Activated T-cell treated with anti-CD3 and anti-CD28 coated beads, Interleukin-2, amount 50 U/mL, for 72 hours (primary cell): ENCODE data around the gene SAXO2. TPM values are rescaled to one million over a fixed set of nuclear protein-coding genes. Genes with fewer than 3 reads are reported as not detected.
"Not testable (repeated sequence)": the region's sequence is repeated elsewhere in the genome, so short reads cannot be mapped to it uniquely, and the experiment has no call there.

ENCODE experiments used
- ATAC-seq, 2 donors: fragments of 150-1000 bp; cut with Tn5 transposase; replicated peaks in 1 of 2; 2 replicates each; pipeline ENCODE4 v1.10.0; 2021; ENCODE audit warnings: moderate library complexity in 2 of 2, mild to moderate bottlenecking in 1 of 2
- DNase-seq, 2 donors: peaks; one replicate each; pipeline ENCODE4 v3.0.0; 2021 to 2022; ENCODE audit warnings: mixed read lengths in 1 of 2
- H3K27ac Mint-ChIP-seq: one replicate; pipeline ENCODE4 v1.8.0; 2022; ENCODE audit warnings: mild to moderate bottlenecking, moderate library complexity, mixed read lengths
- H3K27me3 Mint-ChIP-seq: one replicate; pipeline ENCODE4 v1.8.0; 2022; ENCODE audit warnings: low read depth, mixed read lengths
- H3K36me3 Mint-ChIP-seq, 2 donors: one replicate each; pipeline ENCODE4 v1.8.0; 2022; ENCODE audit warnings: mixed read lengths in 2 of 2, mild to moderate bottlenecking in 1 of 2; ENCODE audit not compliant: insufficient read depth in 2 of 2
- H3K4me1 Mint-ChIP-seq: one replicate; pipeline ENCODE4 v1.8.0; 2022; ENCODE audit warnings: low read depth, mixed read lengths
- H3K4me3 Mint-ChIP-seq, 2 donors: one replicate each; pipeline ENCODE4 v1.8.0; 2022; ENCODE audit warnings: mild to moderate bottlenecking in 2 of 2, mixed read lengths in 2 of 2, moderate library complexity in 2 of 2
- H3K9me3 Mint-ChIP-seq, 2 donors: one replicate each; pipeline ENCODE4 v1.8.0; 2022; ENCODE audit warnings: mixed read lengths in 2 of 2
- total RNA-seq, 2 donors: library from RNA; stranded (reverse); gene quantifications; one replicate each; pipeline ENCODE4 v1.2.3, GENCODE V29; 2022

The SAXO2 gene, protein sequence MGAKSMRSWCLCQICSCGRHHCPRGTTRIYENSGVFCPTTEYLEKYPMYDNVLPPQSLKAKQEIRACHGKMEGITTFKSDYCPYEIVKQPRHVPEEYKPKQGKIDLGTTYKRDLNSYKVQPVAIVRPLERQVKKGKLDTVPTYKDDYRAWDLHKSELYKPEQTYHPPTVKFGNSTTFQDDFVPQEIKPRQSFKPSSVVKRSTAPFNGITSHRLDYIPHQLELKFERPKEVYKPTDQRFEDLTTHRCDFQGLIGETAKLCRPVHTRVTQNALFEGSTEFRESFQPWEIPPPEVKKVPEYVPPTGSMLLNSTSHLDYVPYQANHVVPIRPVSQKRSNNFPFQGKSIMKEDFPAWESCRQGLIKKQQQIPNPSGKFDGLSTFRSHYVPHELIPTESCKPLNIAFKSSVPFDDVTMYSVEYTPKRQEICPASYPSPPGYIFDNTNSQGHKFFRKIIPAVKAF
- total RNA-seq, result 1 to 10 TPM; 1.1 to 1.2 TPM

DNA sequence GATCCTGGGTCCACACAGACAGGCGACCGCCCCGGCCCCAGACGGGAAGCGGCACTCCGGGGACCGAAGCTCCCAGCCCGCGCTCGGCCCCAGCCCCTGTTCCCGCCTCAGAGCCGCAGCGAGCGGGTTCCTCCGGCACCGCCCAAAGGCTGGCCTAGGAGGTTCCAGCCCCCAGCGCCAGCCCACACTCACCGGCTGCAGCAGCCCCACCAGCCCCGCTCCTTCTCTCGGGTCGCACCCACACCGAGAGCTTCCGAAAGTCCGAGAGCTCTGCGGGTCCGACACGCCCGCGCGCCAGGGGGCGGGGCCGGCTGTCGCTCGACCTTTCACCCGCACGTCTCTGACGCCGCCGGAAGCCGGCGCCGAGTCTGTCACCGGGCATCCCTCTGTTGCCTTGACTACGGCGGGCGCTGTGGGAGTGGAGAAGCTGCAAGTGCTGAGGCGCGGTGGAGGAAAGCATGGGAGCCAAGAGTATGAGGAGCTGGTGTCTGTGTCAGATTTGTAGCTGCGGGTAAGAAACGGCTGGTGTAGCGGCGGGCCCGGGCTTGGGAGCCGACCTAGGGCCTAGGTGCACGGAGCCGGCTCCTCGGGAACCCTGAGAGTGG is at the start of gene SAXO2, which contains the start of gene EFL1:
SAXO2 (plus strand) TSS at position 397 of the 605 bp plus-strand sequence; CDS start at position 459, 62 bp downstream.
EFL1 (minus strand) TSS at position 313 of the 605 bp plus-strand sequence. CDS start 956 bp downstream, outside the sequence.
- DNase-seq, result peak; percentile 94
- Mint-ChIP-seq H3K4me3 (peak within 1 kb of the TSS; percentile 83 to 91), H3K36me3 (peaks cover 7% of the 10 kb centered on the region in 2 donors), H3K9me3 (no peaks in the 10 kb centered on the region), H3K27ac (peak within 1 kb of the TSS; percentile 86), H3K4me1 (peaks cover 9% of the 10 kb centered on the region), H3K27me3 (no peaks in the 10 kb centered on the region)
- peak; percentile 96 to 97 for ATAC-seq

DNA sequence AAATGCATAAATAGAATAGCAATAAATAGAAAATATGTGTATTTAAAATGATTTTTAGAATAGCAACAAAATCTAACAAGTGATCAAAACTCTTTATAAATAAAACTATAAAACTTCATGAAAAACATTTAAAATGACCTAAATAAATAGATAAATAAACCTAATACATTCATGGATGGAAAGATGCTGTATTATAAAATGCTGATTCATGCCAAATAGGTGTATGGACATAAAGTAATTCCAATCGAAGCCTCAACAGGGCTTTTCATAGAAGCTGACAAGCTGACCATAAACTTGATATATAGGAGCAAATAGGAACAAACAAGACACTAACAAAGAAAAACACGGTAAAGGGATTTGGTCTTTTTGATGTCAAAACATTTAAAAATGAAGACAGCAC is 46.5 kb upstream of the SAXO2 start:
- H3K9me3 Mint-ChIP-seq, DNase-seq, H3K27me3 Mint-ChIP-seq, H3K27ac Mint-ChIP-seq, H3K4me1 Mint-ChIP-seq, ATAC-seq, H3K4me3 Mint-ChIP-seq: not testable (repeated sequence)
- H3K36me3 Mint-ChIP-seq, result peaks cover 2 to 12% of the 10 kb centered on the region in 2 donors

DNA sequence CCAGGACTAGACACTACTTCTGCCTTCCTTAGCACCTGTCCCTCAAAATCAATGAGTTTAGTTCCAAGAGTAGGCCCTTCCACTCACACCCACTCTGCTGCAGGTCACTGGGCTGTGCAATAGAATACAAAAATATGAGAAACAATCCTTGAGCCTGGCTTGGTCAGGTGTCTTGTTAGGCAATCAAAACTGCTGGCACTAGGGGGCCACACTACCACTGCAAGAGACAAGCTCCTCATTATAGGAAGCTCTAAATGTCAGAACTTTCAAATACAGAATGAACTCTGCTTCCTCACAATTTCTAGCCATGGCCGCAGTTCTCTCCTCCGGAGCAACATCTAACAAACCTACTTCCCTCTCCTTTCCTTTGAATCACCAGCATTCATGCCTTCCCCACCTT is 41.1 kb upstream of the SAXO2 start:
- H3K9me3 Mint-ChIP-seq, H3K4me1 Mint-ChIP-seq, H3K27ac Mint-ChIP-seq, ATAC-seq, H3K4me3 Mint-ChIP-seq, H3K27me3 Mint-ChIP-seq: not testable (repeated sequence)
- DNase-seq, result peak in 1 of 2 donors; percentile 7
- peaks cover under 1 to 12% of the 10 kb centered on the region in 2 donors for H3K36me3 Mint-ChIP-seq

DNA sequence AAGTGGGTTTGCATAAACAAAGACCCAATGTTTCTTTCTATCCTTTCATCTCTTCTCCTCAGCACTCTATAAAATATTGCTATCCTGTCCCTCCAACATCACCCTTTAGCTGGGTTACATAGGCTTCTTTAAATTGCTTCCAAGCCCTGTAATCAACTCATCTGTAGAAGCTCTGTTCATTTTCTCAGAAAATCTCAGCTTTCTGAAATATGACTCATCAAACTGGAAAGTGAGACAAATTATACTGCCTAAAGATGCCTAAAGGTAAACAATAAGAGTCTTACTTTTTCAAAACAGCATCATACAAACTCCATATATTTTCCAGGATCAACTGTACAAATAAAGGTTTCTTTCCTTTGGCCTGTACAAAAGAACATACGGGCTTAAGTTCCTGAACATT is 33.9 kb upstream of the SAXO2 start:
- H3K27ac Mint-ChIP-seq, result peak overlapping the region; percentile 56
- DNase-seq, result no peak
- H3K9me3 Mint-ChIP-seq, result no peaks in the 10 kb centered on the region
- peaks cover 6% of the 10 kb centered on the region for H3K4me1 Mint-ChIP-seq
- no peaks in the 10 kb centered on the region for H3K27me3 Mint-ChIP-seq
- no peak overlapping the region for H3K4me3 Mint-ChIP-seq
- peaks cover 7 to 23% of the 10 kb centered on the region in 2 donors for H3K36me3 Mint-ChIP-seq
- no peak for ATAC-seq

DNA sequence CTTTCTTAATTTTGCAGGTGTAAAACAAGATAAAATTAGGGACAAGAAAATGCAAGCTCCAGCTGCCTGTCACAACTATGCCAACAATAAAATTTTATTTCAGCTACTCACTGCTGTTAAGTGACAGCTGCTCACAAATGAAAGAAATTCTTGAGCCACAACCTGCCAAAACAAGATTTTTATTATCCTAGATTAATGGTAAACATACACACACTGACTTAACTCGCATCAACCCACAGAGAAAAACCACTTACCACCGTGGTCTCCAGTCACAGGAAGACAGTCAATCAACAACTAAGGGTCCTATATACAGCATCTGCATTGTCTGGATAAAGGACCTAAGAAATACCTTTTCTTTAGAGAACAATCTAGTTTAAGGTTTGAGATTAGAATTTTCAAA is 31.4 kb upstream of the SAXO2 start:
- H3K9me3 Mint-ChIP-seq, result no peaks in the 10 kb centered on the region
- H3K27ac Mint-ChIP-seq, result no peak overlapping the region
- DNase-seq (no peak), ATAC-seq (no peak)
- H3K27me3 Mint-ChIP-seq, result no peaks in the 10 kb centered on the region
- H3K4me1 Mint-ChIP-seq, result peaks cover 6% of the 10 kb centered on the region
- H3K4me3 Mint-ChIP-seq, result no peak overlapping the region
- peaks cover 7 to 18% of the 10 kb centered on the region in 2 donors for H3K36me3 Mint-ChIP-seq

DNA sequence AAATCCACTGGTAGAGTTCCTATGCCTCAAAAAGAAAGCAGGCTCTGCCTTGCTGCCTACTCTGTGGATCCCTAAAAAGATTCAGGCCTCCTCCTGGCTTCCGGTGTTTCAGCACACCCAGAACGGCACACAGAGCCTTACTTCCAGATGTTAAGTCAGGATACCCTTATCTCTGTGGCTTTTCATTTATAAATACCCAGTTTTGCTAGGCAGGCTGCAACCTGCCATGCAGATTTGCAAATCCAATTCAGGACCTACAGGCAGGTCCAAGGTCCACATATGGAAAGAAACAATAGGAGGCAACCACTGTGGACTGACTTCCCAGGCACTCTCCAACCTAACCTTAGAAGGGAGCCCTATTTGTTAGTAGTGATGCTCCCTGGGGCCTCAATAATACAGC is 30.8 kb upstream of the SAXO2 start:
- Mint-ChIP-seq H3K36me3 (peaks cover 3 to 12% of the 10 kb centered on the region in 2 donors), H3K27me3 (no peaks in the 10 kb centered on the region), H3K4me3 (no peak overlapping the region), H3K9me3 (no peaks in the 10 kb centered on the region), H3K27ac (no peak overlapping the region), H3K4me1 (peaks cover 6% of the 10 kb centered on the region)
- no peak for DNase-seq
- no peak for ATAC-seq

DNA sequence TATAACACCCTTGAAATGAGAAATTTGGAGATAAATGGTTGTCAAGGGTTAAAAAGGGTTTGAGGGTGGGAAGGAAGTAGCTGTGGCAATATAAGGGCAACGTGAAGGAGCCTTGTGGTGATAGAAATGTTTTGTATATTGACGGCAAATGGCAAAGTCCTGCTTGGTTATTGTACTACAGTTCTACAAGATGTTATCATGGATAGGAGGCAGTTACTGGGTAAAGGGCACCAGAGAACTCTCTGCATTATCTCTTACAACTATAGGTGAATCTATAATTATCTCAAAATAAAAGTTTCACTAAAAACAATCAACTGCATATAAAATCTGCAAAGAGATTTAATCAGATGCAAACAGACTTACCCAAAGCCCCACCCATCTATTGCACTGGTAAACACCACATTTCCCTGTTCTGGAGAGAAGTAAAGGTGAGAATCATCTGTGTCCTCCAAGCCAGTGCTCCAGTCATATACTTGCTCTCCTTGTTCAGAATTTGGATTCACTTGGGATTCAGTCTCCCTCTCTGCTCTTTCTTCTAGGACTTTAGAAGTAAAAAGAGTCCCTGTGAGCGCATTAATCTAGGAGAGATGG is 24.6 kb upstream of the SAXO2 start:
- not testable (repeated sequence) for H3K9me3 Mint-ChIP-seq, ATAC-seq, H3K27ac Mint-ChIP-seq, H3K4me3 Mint-ChIP-seq, H3K36me3 Mint-ChIP-seq, H3K27me3 Mint-ChIP-seq, DNase-seq, H3K4me1 Mint-ChIP-seq

DNA sequence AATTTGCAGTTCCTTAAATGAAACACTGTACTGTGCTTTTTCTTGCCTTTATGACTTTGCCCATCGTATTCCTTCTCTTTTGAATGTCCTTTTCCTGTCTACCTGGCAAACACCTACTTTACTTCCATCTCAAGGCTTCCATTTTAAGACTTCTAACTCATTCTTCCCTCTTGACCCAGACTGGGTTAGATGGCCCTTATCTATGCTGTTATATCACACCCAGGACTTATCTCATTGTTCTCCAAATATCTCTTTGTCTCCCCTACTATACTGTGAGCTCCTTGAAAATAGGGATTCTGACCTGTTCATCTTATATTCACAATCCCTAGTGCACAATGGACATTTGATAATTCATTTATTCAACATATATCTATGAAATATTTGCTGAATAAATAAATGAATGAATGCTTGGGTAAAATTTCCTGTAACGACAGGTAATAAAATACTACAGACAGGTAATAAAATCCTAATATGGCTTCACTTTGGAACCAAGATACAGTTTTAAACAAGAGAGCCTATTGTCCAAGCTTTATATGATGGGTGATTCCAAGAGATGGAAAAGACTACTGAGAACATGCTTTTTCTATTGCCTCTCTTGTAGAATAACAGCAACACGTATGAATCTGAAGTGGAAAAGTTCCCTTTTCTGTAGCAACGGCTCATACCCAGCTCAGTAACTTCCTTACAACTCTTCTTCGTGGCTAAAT is 22.8 kb upstream of the SAXO2 start:
- H3K27me3 Mint-ChIP-seq, result no peaks in the 10 kb centered on the region

DNA sequence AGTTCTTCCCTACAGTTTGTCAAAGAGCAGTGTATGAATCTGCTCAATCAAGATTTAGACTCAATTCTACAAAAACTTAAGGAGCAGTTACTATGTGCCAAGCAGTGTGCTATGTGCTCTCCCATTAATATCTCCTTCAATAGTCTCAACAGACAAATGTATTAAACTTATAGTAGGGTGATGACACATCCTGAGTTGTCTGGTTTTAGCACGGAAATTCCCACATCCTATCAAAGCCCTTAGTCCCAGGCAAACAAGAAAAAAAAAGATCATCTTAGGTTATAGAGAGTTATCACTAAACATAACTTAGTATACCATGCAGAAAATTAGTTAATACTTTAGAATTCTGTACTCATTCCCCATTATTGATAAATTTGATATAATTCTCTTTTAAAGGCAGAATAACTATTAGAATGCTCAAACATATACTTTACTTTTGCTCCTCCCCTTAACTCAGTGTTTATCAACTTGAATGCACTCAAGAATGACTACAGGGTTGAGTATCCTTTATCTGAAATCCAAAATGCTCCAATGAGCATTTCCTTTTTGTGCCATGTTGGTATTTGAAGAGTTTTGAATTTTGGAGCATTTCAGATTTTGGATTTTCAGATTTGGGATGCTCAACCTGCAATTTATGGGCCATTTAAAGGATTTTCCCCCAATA is 20.6 kb upstream of the SAXO2 start:
- H3K27ac Mint-ChIP-seq, H3K4me3 Mint-ChIP-seq, H3K9me3 Mint-ChIP-seq: not testable (repeated sequence)

More for the DNA sequence above, 22.8 kb upstream of the SAXO2 start:
- no peak for ATAC-seq
- no peaks in the 10 kb centered on the region for H3K9me3 Mint-ChIP-seq
- peak overlapping the region; percentile 17 for H3K27ac Mint-ChIP-seq
- no peak overlapping the region for H3K4me3 Mint-ChIP-seq
- DNase-seq, result no peak
- H3K4me1 Mint-ChIP-seq, result no peaks in the 10 kb centered on the region
- peaks cover 6 to 7% of the 10 kb centered on the region in 2 donors for H3K36me3 Mint-ChIP-seq

DNA sequence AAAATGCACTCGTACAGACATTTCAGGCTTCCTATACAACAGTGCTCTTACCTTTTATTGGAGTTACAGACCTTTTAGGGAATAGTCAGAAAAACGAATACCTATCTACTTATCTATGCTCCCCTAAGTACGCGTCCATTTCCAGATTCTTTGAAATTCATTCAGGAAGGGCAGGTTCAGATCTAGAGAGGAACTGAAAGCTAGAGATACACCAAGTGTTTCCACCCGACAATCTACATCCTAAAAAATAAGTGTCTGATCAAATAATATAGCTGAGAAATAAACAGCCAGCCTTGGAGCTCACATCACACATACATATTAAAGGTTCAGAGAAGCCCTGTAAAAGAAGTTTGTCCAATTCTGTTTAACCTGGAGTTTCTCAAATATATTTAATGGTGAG is 19.0 kb upstream of the SAXO2 start:
- not testable (repeated sequence) for H3K9me3 Mint-ChIP-seq, H3K27me3 Mint-ChIP-seq, H3K27ac Mint-ChIP-seq, DNase-seq, ATAC-seq, H3K4me3 Mint-ChIP-seq
- H3K4me1 Mint-ChIP-seq, result peaks cover 13% of the 10 kb centered on the region
- H3K36me3 Mint-ChIP-seq, result peaks cover 6 to 13% of the 10 kb centered on the region in 2 donors

More for the DNA sequence above, 20.6 kb upstream of the SAXO2 start:
- Mint-ChIP-seq H3K4me1 (peaks cover 11% of the 10 kb centered on the region), H3K36me3 (peaks cover 6 to 11% of the 10 kb centered on the region in 2 donors)
- H3K27me3 Mint-ChIP-seq, DNase-seq, ATAC-seq: not testable (repeated sequence)

DNA sequence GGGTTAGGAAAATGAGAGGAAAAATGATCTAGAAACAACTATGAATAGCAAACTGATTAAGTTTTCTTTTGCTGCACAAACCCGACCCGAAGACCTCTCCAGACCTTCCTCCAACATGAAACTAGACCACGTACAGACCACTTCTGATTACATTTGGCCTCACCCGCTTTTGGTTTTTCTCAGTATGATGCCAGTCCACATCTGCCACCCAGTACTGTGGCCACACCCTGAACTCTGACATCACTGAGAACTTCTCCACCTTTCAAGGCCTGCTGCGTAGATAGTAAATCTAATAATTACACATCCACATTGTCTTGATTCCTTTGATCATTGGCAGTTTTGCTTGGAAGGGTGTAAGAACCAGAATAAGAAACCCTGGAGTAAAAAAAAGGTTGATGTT is 16.7 kb upstream of the SAXO2 start:
- H3K9me3 Mint-ChIP-seq, DNase-seq, H3K4me3 Mint-ChIP-seq, H3K36me3 Mint-ChIP-seq, ATAC-seq, H3K27ac Mint-ChIP-seq, H3K27me3 Mint-ChIP-seq: not testable (repeated sequence)
- peaks cover 13% of the 10 kb centered on the region for H3K4me1 Mint-ChIP-seq

DNA sequence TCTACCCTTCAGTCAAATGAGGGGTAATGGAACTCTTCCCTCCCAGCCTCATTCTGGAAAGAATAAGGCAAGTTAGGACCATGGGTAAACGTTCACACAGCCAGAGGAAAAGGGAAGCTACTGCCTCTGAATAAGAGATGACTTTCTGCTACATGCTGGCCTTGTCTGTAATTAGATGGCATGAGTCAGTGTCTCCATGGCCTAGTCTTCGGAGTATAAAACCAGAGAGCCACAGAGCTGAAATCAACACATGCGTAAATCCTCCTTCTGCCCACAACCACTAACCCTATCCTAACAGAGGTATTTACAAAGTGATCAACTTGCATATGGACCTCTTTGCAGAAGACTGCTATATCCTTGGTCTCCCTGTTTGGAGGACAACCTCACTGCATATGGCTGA is 14.4 kb upstream of the SAXO2 start:
- not testable (repeated sequence) for H3K4me3 Mint-ChIP-seq, H3K9me3 Mint-ChIP-seq, ATAC-seq, H3K27ac Mint-ChIP-seq, H3K27me3 Mint-ChIP-seq, DNase-seq, H3K36me3 Mint-ChIP-seq
- peaks cover 13% of the 10 kb centered on the region for H3K4me1 Mint-ChIP-seq
